ENCODE results near the gene KLHL25.
"Not testable (repeated sequence)": the region's sequence is repeated elsewhere in the genome, so short reads cannot be mapped to it uniquely, and the experiment has no call there.

The KLHL25 gene, protein sequence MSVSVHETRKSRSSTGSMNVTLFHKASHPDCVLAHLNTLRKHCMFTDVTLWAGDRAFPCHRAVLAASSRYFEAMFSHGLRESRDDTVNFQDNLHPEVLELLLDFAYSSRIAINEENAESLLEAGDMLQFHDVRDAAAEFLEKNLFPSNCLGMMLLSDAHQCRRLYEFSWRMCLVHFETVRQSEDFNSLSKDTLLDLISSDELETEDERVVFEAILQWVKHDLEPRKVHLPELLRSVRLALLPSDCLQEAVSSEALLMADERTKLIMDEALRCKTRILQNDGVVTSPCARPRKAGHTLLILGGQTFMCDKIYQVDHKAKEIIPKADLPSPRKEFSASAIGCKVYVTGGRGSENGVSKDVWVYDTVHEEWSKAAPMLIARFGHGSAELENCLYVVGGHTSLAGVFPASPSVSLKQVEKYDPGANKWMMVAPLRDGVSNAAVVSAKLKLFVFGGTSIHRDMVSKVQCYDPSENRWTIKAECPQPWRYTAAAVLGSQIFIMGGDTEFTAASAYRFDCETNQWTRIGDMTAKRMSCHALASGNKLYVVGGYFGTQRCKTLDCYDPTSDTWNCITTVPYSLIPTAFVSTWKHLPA

DNA sequence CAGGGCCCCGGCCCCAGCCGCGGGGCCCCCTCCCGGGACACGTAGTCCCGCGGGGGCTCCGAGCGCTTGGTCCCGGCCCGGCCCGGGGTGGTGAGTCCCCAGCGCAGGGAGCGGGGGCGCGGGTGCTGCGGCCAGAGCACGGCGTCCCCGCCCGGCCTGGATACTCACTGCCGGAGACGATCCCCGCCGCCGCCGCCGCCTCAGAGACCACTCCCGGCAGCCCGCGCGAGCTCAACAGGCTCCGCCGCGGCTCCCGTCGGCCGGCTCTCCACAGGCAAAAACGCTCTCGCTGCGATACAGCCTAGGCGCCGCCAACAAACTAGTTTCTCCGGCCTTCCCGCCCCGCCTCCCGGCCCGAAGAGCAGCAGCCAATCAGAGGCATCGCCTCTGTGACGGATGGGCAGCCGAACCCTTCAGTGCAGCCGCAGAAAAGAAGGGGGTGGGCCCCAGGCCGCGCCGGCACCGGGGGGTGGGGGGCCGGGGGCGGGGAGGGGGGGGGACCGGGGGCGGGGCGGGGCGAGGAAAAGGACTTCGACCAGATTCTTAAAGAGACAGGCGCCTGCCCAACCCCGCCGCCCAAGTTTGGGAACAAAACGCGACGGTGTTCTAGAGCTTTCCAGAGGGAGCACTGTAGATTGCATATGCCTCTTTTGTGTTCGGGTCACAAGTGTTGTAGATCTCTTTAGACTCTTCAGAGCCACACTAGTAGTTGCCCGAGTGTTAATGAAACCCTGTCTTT is at the start of gene KLHL25:
KLHL25 (minus strand) TSS at position 328 of the 739 bp plus-strand sequence. CDS start 25,115 bp downstream, outside the sequence.
- peak; percentile 88 for DNase-seq (ENCODE audit: low read depth)

DNA sequence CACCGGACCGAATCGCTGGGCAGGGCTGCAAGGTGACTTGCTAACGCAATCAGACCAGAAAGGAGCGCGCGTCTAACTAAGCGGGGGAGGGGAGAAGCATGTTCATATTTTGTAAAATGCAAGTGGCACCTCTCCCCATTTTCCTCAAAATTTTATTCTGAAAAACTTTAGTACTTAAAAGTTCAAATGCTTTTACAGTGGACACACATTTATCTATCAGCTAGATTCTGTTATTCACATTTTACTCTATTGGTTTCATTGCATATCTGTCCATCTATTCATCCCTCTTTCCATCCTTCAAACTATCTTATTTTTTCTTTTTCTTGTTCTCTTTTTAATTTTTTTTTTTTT is 46.1 kb upstream of the KLHL25 start:
- no peak for DNase-seq (ENCODE audit: low read depth)

DNA sequence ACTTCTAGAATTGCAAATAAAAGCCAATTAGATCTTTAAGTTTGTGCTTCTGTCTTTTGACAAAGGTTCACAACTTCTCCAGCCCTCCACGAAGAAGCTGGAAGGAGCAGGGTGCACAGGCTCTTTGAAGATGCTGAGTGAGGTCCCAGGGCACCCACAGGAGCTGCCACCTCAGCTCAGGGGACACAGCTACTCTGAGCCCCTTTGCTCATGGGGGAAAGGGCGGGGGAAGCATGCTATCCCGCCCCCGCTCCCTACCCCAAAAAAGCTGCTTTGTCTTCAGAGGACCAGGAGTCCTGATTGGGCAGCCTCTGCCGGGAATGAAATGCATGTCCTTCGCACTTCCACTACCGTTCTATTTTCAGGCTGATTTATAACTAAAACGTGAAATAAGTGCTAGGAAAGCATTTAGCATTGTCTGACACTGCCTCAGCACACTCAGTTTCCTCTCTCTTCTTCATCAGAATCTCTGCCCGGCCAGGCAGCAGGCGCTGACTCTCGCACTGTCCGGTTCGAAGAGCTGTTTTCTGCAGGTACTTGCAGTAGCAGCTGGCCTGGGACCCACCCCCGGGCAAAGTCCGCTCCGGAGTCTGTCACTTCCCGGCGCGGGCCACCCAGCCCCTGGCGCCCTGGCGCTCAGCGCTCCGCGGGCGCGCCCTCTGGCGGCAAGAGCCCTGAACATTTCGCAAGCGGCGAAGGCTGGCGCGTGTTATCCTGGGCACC is 45.5 kb upstream of the KLHL25 start:
- DNase-seq (ENCODE audit: low read depth): peak; percentile 13

DNA sequence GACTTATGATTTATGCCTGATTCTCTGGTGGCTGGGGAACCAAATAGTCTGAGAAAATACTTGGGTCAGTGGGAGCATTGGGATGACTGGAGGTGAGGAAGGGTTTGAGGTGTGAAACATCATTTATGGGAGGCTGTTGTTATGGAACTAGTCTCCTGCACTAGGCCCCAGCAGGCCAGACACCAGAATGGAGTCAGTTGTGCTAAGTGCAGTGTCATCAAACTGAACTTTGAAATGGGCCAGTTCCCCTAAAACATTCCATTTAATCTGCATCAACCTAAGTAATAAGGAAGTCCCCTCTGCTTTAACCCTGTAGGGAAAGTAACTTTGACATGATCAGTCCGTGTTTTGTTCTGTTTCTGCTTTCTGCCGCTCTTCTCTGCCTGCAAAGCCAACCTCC is 44.9 kb upstream of the KLHL25 start:
- no peak for DNase-seq (ENCODE audit: low read depth)

DNA sequence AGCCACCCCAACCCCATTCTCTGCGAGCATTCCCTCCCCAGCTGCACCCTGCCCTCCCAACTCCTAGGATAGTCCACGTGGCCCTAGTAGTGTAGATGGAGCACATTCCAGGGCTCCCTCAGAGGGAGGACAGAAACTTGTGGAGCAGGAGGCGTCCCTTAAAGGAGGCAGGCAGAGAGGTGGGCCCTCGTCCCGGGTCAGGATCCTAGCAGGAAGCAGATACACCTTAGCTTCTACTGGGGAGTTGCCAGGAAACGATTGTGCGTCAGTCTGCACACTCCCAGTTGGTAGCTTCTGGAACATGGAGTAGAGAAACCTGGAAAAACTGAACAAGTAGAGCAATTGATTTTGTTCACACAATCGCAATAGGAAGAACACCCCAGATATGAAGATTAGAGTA is 43.9 kb upstream of the KLHL25 start:
- no peak for DNase-seq (ENCODE audit: low read depth)

DNA sequence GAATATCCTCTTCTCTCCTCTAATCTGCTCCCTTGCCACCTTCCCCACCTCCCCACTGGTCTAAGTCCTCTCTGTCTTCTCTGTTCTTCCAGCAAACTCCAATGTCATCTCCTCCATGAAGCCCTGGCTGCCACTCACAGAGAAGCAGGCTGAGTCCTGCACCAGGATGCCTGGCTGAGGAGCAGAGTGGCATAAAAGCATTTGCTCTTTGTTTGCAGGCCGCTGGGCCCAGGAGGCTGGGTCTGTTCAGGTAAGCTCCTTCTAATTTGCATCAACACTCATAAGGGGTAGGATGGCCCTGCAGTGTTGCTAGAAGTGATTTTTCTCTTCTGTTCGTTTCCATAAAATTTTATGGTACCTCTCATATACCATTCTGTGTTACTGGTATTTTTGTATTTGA is 43.2 kb upstream of the KLHL25 start:
- DNase-seq (ENCODE audit: low read depth): no peak

DNA sequence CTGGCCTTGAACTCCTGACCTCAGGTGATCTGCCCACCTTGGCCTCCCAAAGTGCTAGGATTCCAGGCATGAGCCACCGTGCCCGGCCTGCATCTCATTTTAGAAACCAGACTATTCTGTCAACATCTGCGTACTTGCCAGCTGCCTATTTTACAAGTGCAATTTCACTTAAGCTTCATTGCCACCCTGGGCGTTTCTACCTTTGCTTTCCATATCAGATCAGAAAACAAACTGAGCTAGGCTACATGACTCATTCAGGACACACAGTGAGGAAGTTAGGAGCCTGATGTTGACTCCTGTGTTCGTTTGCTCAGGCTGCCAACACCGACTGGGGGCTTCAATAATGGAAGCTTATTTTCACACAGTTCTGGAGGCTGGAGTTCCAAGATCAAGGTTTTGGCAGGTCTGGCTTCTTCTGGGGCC is 42.3 kb upstream of the KLHL25 start:
- DNase-seq (ENCODE audit: low read depth): no peak

DNA sequence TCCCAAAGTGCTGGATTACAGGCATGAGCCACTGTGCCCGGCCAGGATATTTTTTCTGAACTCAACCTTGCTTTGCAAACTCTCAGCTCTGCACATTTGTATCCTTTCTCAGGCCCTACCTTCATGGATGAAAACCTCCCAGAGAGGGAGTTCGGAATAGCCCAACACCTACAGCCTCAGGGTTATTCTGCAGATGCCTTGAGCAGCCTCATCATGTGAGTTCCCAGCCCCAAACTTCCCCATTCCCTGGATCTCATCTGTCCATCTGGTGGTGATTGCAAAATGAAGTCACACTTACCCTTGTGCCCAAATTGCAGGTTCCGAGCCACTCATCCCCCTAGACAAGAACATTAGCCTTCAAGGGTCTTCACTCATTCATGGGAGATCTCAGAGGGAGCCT is 39.9 kb upstream of the KLHL25 start:
- no peak for DNase-seq (ENCODE audit: low read depth)

DNA sequence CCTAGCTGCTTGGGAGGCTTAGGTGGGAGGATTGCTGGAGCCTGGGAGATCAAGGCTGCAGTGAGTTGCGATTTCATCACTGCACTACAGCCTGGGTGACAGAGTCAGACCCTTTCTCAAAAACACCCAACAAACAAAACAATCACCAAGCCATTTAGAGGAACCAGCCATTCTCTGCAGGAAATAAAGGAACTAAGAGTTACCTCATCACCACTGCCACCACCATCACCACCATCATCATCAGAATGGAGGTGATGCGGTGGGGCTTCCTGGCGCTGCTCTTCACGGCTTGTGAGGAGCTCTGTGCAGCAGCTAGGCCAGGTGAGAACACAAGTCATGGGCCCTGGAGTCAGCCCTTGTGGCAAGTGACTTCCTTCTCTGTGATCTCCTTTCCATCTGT is 37.7 kb upstream of the KLHL25 start:
- no peak for DNase-seq (ENCODE audit: low read depth)

DNA sequence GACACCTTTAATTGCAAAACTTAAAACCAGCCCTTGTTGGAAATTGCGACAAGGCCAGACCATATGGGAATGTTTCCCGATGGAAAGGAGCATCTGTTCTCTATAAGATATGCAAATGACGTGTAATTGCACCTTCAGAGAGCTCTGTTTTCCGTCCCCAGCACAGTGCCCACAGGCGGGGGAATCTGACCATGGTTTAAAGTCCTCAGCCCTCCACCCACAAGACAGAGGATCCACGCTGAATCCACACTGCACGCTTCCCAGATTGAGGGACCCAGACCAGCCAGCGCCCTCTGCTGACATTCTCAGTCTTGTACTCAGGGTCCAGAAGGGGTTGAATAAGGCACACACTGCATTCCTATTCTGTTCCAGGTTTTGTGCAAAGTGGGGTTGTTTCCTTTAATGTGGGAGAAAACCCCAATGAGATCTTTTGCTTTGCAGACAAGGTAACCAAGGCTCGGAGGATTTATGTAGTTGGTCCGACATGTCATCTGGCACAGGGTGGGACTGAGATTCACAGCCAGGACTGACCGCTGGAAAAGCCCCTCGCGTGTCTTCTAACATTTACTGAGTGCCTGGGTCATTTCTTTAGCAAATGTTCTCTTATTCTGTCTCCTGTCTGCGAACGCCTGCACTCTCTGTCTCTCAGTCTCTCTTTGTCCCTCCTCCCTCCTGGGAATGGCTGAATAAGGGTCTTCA is 36.8 kb upstream of the KLHL25 start:
- DNase-seq (ENCODE audit: low read depth): peak; percentile 49

DNA sequence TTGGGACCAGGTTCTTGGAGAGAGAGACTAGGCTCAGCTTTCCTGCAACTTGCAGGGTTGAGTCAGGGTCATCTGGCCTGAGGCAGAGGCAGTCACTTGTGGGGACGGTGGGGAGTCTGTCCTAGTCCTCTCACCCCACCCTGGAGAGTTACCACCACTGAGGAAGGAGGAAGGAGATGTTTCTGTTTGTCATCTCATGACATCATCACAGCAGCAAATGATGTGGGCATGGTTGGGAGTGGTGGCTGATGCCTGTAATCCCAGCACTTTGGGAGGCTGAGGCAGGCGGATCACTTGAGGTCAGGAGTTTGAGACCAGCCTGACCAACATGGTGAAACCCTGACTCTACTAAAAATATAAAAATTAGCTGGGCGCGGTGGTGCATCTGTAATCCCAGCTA is 35.0 kb upstream of the KLHL25 start:
- not testable (repeated sequence) for DNase-seq (ENCODE audit: low read depth)

DNA sequence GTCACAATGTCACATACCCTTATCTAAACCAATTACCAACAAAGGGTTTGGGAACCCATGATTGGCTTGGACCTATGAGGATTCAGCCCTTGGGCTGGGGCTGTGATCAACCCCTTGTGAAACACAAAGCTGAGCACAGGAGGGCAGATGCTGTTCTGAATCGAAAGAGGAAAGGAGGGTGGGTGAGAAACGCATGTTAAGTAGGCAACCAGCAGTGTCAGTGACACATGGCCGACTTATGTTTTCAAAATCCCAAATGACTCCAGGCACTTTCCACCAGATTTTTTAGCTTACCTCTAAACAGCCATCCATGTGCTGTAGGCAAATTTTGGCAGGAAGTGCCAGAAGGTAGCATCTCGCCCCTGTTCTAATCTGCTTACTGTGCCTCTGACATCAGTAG is 34.1 kb upstream of the KLHL25 start:
- DNase-seq (ENCODE audit: low read depth): no peak

DNA sequence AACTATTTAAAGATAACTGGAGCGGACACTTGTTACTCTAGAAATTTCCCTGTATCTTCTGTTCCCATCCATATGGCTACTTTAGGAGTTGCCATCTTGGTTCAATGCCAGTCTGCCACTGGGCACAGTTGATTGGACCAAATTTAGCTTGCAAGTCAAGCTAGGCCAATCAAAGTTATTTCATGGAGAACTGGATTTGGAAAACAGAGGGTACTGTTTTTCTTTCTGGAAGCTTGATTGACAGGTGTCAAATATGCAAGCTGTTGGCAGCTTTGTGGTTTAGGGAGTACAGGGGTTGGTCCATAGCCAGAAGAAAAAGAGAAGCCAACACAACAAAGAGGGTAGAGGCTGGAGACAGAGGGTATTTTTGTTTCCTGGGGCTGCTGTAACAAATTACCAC is 33.4 kb upstream of the KLHL25 start:
- DNase-seq (ENCODE audit: low read depth): no peak

DNA sequence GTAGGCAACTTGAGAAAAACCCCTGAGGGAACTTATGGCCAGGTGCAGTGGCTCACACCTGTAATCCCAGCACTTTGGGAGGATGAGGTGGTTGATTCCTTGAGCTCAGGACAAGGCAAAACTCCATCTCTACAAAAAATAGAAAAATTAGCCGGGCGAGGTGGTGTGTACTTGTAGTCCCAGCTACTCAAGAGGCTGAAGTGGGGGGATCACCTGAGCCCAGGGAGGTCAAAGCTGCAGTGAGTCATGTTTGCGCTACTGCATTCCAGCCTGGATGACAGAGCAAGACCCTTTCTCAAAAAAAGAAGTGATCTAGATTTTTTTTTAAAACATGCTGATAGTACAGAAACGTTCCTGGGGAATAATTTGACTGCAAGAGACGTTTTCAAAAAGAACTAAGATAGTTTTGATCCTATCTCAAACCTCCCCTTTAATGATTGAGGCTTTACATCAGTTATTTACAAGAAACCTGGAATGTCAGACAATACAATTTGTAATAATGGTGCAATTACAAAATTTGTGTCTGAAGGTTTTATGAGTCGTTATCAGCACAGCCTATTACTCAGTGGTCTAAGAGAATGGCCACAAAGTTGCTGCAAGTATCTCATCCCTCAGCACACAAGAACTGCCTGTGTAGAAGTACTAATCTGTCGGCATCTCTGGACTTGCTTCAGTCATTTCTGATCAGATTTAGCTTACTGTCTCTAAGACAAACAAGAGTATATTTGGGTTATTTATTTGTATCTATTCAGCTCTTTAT is 32.2 kb upstream of the KLHL25 start:
- DNase-seq (ENCODE audit: low read depth): no peak

DNA sequence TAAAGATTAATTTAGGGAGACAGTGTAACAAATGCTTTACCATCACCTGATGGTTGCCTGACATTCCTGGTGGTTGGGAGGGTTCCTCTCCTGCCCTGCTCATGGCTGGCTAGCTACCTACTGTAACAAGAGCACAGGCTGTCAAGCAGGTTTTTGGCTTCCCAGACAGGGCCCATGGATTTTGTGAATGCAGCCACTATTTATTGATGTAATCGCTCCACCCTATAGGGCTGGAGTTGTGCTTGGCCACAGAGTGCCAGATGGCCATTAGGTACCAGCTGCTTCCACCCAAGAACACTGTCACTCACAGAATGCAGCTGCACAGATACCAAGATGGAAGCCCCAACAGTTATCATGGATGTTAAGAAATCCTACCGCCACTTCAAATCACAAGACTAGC is 31.0 kb upstream of the KLHL25 start:
- DNase-seq (ENCODE audit: low read depth): no peak

DNA sequence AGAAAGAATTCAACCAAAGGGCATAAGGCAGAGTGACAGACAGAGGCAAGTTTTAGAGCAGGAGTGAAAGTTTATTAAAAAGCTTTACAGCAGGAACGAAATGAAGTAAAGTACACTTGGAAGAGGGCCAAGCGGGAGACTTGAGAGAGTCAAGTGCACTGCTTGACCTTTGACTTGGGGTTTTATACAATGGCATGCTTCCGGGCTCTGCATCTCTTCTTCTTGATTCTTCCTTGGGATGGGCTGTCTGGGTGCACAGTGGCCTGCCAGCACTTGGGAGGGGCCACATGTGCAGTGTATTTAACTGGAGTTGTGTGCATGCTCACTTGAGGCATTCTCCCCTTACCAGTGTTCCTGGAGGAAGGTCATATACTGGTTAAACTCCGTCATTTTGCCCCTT is 30.4 kb upstream of the KLHL25 start:
- DNase-seq (ENCODE audit: low read depth): no peak

DNA sequence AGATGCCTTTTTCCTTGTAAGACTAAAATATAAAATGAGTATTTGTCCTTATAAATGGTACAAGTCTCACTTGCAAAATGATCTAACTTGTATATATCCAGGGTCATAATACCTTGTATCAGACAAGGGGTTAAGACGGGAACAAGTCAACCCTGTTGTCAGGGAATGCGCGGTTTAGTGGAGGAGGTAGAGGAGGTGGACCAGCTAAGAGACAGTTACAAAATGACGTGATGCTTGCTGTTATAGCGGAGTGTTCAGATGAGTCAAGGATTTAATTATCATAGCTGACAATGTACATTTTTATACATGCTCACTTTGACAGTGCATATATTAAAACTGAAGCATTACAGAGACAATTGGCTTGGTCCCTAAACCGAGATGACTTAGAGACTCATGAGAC is 26.8 kb upstream of the KLHL25 start:
- no peak for DNase-seq (ENCODE audit: low read depth)

DNA sequence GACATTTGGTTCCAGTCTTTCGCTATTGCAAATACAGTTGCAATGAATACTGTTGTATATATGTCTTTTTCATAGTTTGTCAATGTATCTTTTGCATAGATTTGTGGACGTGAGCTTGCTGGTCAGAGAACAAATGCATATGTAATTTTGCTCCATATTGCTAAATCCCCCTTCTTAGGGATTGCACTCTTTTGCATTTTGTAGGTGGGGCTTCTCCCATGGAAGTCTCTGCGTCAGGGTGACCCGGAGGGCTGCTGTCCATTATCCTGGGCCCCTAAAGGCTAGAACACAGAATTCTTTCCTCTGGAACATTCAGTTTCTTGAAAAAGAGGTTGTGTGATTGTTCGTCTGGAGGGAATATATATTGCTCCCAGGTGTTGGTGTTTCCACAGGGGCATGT is 25.2 kb upstream of the KLHL25 start:
- DNase-seq (ENCODE audit: low read depth): no peak

DNA sequence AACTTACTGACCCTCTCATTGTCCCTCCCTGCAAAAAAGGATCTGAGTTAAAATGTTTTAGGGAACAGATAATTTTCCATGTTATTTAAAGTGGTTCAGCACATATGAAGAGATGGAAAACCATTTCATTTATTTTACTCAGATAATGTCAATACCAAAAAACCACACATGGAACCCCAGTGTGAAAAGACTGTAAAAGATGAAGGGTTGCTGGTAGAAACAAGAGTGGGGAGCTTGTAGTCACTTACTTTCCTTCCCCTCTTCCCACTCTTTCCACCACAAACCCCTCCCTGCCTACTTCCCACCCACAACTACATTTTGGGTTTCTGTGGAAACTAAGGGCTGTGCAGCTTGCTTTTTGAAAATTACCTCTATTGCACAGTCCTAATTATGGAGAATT is 18.5 kb upstream of the KLHL25 start:
- DNase-seq (ENCODE audit: low read depth): no peak

DNA sequence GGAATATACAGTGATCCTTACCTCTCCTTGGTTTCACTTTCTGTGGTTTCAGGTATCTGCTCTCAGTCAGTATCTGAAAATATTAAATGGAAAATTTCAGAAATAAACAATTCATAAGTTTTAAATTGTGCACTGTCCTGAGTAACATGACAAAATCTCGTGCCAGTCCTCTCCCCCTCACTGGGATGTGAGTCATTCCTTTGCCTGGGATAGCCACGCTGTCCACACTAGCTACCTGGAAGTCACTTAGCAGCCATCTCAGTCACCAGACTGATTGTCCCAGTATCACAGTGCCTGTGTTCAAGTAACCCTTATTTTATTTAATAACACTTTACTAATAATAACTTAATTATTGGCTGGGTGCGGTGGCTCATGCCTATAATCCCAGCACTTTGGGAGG is 15.3 kb upstream of the KLHL25 start:
- no peak for DNase-seq (ENCODE audit: low read depth)

DNA sequence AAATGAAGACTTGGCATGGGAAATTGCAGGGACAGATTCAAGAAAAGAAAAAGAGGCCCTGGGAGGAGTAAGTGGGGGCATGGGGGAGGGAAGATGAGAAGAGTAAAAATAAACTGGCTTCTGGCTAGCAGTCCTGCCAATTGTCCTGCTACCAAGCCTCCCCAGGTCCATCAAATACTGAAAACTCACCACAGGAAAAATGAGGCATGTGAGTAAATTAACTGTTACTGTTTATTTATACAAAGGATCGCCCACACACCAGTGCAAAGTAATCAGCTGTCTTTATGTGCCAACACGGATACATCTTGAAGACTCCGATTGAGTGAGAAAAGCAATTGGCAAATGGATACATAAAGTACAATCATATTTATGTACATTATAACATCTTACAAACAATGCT is 10.7 kb upstream of the KLHL25 start:
- DNase-seq (ENCODE audit: low read depth): no peak
